Liver (tissue), 3 donors: Measurements from ENCODE around the gene NCSTN.

Source experiments
- CTCF ChIP-seq: fragments of 150-350 bp; IDR thresholded peaks from 2 replicates; pipeline ENCODE4 v1.5.1; 2017; ENCODE audit warnings: improper control_type of control experiment, low read depth, low read length; ENCODE audit not compliant: missing input control
- HNF4A ChIP-seq, 2 donors: conservative IDR thresholded peaks; 2 replicates each; pipeline ENCODE4 v1.6.1; 2016; ENCODE audit warnings: antibody characterized with exemption in 2 of 2, mild to moderate bottlenecking in 2 of 2
- MAX ChIP-seq: IDR thresholded peaks from 2 replicates; pipeline ENCODE4 v1.6.1; 2016; ENCODE audit warnings: antibody characterized with exemption
- RAD21 ChIP-seq, 2 donors: IDR thresholded peaks; 2 replicates each; pipeline ENCODE4 v1.6.1; 2016; ENCODE audit warnings: antibody characterized with exemption in 2 of 2, mild to moderate bottlenecking in 2 of 2
- donor health status: healthy.
- donor health status: healthy.

GRCh38 chr1:160370561-160371345, 27.6 kb downstream of the NCSTN start:
- TF ChIP-seq RAD21 (IDR thresholded peaks at IDR 0.05) (no peak), MAX (no peak), CTCF (no peak), HNF4A (conservative IDR thresholded peaks at IDR 0.05) (no peak)
